K562 (cell line): ENCODE data around the gene ARHGAP25. TPM values are rescaled to one million over a fixed set of nuclear protein-coding genes. Genes with fewer than 3 reads are reported as not detected.

ENCODE experiments used
- EP400 ChIP-seq: fragments of 450-650 bp; IDR thresholded peaks from 2 replicates; pipeline ENCODE4 v1.6.1; 2017; ENCODE audit warnings: antibody characterized with exemption, mild to moderate bottlenecking, moderate library complexity
- GATA2 ChIP-seq: sonication (generic); formaldehyde crosslinking; IDR thresholded peaks from 2 replicates; pipeline ENCODE4 v1.4.0; 2020; ENCODE audit warnings: mild to moderate bottlenecking, missing genetic modification reagents
- POLR2AphosphoS5 ChIP-seq: IDR thresholded peaks from 2 replicates; pipeline ENCODE4 v1.6.1; 2011; ENCODE audit warnings: mild to moderate bottlenecking, low read depth, low read length, moderate library complexity; ENCODE audit not compliant: control insufficient read depth, insufficient read depth
- POLR3G ChIP-seq: IDR thresholded peaks from 2 replicates; pipeline ENCODE4 v1.6.1; 2011; ENCODE audit not compliant: insufficient read length, insufficient replicate concordance; ENCODE audit errors: extremely low read depth
- PYGO2 ChIP-seq: fragments of 450-650 bp; IDR thresholded peaks from 2 replicates; pipeline ENCODE4 v1.6.1; 2016; ENCODE audit warnings: mild to moderate bottlenecking, missing genetic modification characterization, moderate library complexity, missing compliant biosample characterization
- TBP ChIP-seq: optimal IDR thresholded peaks from 2 replicates; pipeline ENCODE3; 2011; ENCODE audit warnings: low read depth, low read length, improper control_type of control experiment
- ZBTB7A ChIP-seq: IDR thresholded peaks from 2 replicates; pipeline ENCODE4 v1.6.1; 2011; ENCODE audit warnings: low read depth, mild to moderate bottlenecking, low read length, moderate library complexity, borderline replicate concordance; ENCODE audit not compliant: control insufficient read depth
- ZNF212 ChIP-seq: fragments of 450-650 bp; formaldehyde crosslinking; IDR thresholded peaks from 2 replicates; pipeline ENCODE4 v1.4.0; 2020; ENCODE audit warnings: mild to moderate bottlenecking
- ZNF3 ChIP-seq: fragments of 250-450 bp; sonication (Bioruptor Pico); IDR thresholded peaks from 2 replicates; pipeline ENCODE4 v1.5.0; 2021; ENCODE audit warnings: mild to moderate bottlenecking, moderate library complexity
- polyA plus RNA-seq, 8 experiments: library from polyadenylated mRNA; depleted of rRNA in 4 of 8; stranded (reverse) in 5 of 8; unstranded in 3 of 8; fragments of >200 nt; fragmentation: Nextera tagmentation in 2 of 8; fragmentation: Illumina TruSeq in 1 of 8; extraction: Ambion mirVana in 2 of 8; extraction: Trizol in 1 of 8; gene quantifications; 2 replicates each; pipeline versions ENCODE4 v1.2.1 to v1.2.3, GENCODE V29; 2011 to 2014; ENCODE audit warnings: inconsistent platforms in 1 of 8, missing spikeins in 1 of 8
- total RNA-seq, 7 experiments: library from RNA; depleted of rRNA in 6 of 7; stranded (reverse); fragments of >200 nt in 6 of 7; fragmentation: Illumina TruSeq in 2 of 7; extraction: Trizol in 2 of 7; gene quantifications; 2 replicates each; pipeline versions ENCODE4 v1.2.1 to v1.2.3, GENCODE V29; 2011 to 2021; ENCODE audit warnings: low replicate concordance in 1 of 7
- TF ChIP-seq, protein P1 (sequence below): fragments of 450-650 bp; formaldehyde crosslinking; IDR thresholded peaks from 2 replicates; pipeline ENCODE4 v1.4.0; 2020; ENCODE audit warnings: mild to moderate bottlenecking
- TF ChIP-seq, protein P2 (sequence below): IDR thresholded peaks from 3 replicates; pipeline ENCODE4 v1.6.1; 2011; ENCODE audit warnings: borderline replicate concordance, mild to moderate bottlenecking; ENCODE audit not compliant: insufficient read length, insufficient read depth
- TF ChIP-seq, protein P3 (sequence below): fragments of 450-650 bp; IDR thresholded peaks from 2 replicates; pipeline ENCODE4 v1.6.1; 2016; ENCODE audit warnings: low read depth, mild to moderate bottlenecking, moderate library complexity
- TF ChIP-seq, protein P4 (sequence below): sonication (generic); formaldehyde crosslinking; IDR thresholded peaks from 2 replicates; pipeline ENCODE4 v1.8.0; 2022; ENCODE audit warnings: mild to moderate bottlenecking, missing genetic modification reagents, borderline replicate concordance

The ARHGAP25 gene
- total and polyA plus RNA-seq, 9 of the 15 experiments (the other 6 are each of a cell fraction or from before 2014, with no cell fraction given), result 4.9 to 14.8 (median 10.7) TPM

DNA sequence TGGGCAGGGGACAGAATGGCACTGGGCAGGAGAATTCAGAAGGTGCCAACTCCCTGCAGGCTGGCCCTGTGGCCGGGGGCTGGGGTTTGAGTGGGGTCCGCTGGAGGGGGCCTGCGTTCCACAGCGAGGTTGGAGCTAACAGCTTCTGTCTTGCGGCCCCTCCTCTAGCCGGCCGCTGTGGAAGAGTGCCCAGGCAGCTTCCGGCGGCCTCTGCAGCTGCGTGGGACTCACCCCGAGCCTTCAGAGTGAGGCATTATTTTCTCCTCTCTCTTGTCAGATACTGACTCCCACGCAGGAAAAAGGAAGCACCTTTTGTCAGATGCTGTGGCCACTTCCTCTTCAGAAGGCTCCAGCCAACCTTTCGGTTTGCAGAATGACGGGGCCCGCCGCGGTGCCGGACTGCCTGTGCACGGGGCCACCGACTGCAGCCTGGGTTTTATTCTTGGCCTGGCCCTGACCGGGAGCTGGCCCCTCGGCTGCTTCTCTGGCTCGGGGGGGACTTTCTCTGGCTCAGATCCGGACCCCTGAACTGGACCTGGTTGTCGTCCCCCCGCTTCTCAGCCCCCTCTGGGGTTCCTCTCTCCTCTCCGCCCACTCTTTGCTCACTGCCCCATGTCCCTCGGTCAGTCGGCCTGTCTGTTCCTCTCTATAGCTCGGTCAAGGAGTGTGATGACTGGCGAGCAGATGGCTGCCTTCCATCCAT is 40.1 kb downstream of the ARHGAP25 start (continued):
- TF ChIP-seq TBP, result peak; percentile 41
- peak; percentile 63 for TF ChIP-seq POLR2AphosphoS5
- TF ChIP-seq, protein P1, sequence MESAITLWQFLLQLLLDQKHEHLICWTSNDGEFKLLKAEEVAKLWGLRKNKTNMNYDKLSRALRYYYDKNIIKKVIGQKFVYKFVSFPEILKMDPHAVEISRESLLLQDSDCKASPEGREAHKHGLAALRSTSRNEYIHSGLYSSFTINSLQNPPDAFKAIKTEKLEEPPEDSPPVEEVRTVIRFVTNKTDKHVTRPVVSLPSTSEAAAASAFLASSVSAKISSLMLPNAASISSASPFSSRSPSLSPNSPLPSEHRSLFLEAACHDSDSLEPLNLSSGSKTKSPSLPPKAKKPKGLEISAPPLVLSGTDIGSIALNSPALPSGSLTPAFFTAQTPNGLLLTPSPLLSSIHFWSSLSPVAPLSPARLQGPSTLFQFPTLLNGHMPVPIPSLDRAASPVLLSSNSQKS (CRISPR knock-in tag), result no peak
- no peak for TF ChIP-seq ZNF3
- TF ChIP-seq, protein P2, sequence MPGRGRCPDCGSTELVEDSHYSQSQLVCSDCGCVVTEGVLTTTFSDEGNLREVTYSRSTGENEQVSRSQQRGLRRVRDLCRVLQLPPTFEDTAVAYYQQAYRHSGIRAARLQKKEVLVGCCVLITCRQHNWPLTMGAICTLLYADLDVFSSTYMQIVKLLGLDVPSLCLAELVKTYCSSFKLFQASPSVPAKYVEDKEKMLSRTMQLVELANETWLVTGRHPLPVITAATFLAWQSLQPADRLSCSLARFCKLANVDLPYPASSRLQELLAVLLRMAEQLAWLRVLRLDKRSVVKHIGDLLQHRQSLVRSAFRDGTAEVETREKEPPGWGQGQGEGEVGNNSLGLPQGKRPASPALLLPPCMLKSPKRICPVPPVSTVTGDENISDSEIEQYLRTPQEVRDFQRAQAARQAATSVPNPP, result no peak
- TF ChIP-seq POLR3G, result no peak
- peak; percentile 78; the same call in 1 of the 2 replicates for TF ChIP-seq ZNF212 (CRISPR knock-in tag)
- TF ChIP-seq, protein P3, sequence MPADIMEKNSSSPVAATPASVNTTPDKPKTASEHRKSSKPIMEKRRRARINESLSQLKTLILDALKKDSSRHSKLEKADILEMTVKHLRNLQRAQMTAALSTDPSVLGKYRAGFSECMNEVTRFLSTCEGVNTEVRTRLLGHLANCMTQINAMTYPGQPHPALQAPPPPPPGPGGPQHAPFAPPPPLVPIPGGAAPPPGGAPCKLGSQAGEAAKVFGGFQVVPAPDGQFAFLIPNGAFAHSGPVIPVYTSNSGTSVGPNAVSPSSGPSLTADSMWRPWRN, result no peak
- TF ChIP-seq, protein P4, sequence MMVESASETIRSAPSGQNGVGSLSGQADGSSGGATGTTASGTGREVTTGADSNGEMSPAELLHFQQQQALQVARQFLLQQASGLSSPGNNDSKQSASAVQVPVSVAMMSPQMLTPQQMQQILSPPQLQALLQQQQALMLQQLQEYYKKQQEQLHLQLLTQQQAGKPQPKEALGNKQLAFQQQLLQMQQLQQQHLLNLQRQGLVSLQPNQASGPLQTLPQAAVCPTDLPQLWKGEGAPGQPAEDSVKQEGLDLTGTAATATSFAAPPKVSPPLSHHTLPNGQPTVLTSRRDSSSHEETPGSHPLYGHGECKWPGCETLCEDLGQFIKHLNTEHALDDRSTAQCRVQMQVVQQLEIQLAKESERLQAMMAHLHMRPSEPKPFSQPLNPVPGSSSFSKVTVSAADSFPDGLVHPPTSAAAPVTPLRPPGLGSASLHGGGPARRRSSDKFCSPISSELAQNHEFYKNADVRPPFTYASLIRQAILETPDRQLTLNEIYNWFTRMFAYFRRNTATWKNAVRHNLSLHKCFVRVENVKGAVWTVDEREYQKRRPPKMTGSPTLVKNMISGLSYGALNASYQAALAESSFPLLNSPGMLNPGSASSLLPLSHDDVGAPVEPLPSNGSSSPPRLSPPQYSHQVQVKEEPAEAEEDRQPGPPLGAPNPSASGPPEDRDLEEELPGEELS (CRISPR knock-in tag), result no peak
- TF ChIP-seq ZBTB7A, result peak; percentile 57
- no peak for TF ChIP-seq GATA2 (CRISPR knock-in tag)
- peak; percentile 41; the same call in 1 of the 2 replicates for TF ChIP-seq EP400
- TF ChIP-seq PYGO2 (tag), result no peak
